Measurements from ENCODE around the gene SLC15A3. TPM values are rescaled to one million over a fixed set of nuclear protein-coding genes. Genes with fewer than 3 reads are reported as not detected.

The SLC15A3 gene
- total and polyA plus RNA-seq, 4 donors, result 9.0 to 20.9 (median 16.3) TPM

GRCh38 chr11:60887556-60887955 is 64.4 kb downstream of the SLC15A3 start:
- Histone ChIP-seq H3K27ac (ENCODE audit: low read depth in 1 of 2, low read length in 2 of 2) (no peak overlapping the region), H3K36me3 (ENCODE audit: control insufficient read depth in 4 of 4, insufficient read depth in 3 of 4, low read depth in 1 of 4, low read length in 3 of 4) (peaks cover 0 to 23% (median 3%) of the 10 kb centered on the region in 4 donors), H3K9me3 (ENCODE audit: control insufficient read depth in 4 of 4, low read length in 3 of 4) (no peaks in the 10 kb centered on the region), H3K27me3 (ENCODE audit: control insufficient read depth in 4 of 4, insufficient read depth in 4 of 4, low read length in 3 of 4) (no peaks in the 10 kb centered on the region), H3K4me1 (ENCODE audit: control insufficient read depth in 4 of 4, insufficient read depth in 4 of 4, low read length in 3 of 4) (peaks cover 0 to 7% (median 0%) of the 10 kb centered on the region in 4 donors), H3K9ac (ENCODE audit: low read depth in 1 of 2, low read length in 2 of 2) (no peak overlapping the region), H3K4me3 (ENCODE audit: low read depth in 1 of 3, low read length in 3 of 3) (no peak overlapping the region)
- TF ChIP-seq RAD21 (IDR thresholded peaks at IDR 0.05) (peak; percentile 87 to 92), CTCF (IDR thresholded peaks at IDR 0.05; ENCODE audit: low read depth, low read length, missing input control) (peak; percentile 61), YY1 (IDR thresholded peaks at IDR 0.05) (no peak), EGR1 (IDR thresholded peaks at IDR 0.05; ENCODE audit: low read depth in 2 of 2) (no peak), FOXA2 (IDR thresholded peaks at IDR 0.05) (no peak), RXRA (IDR thresholded peaks at IDR 0.05) (no peak)
- DNase-seq (ENCODE audit: low spot score), result no peak
- 59% methylated on average over 5 of the region's 5 CpGs for WGBS

Small RNA genes within 50 kb of the gene (small RNA-seq; reads per million reads assigned to genes)
- not detected for gene RNU6-933P

Other genes starting within 250 kb of the SLC15A3 start
- not detected for gene MS4A18, start 227.5 kb downstream of the SLC15A3 start, total RNA-seq
- not detected for gene MS4A18, start 227.5 kb downstream of the SLC15A3 start, polyA plus RNA-seq
- not detected for gene MS4A15, start 195.3 kb downstream of the SLC15A3 start, total RNA-seq
- gene MS4A15, start 195.3 kb downstream of the SLC15A3 start, polyA plus RNA-seq, result not detected
- gene MS4A10, start 166.8 kb downstream of the SLC15A3 start, total RNA-seq, result not detected
- gene MS4A10, start 166.8 kb downstream of the SLC15A3 start, polyA plus RNA-seq, result not detected
- gene CCDC86, start 110.1 kb downstream of the SLC15A3 start, total RNA-seq, result 1 to 10 TPM; 5.0 to 5.2 TPM
- 1 to 10 TPM; 6.2 to 9.4 TPM for gene CCDC86, start 110.1 kb downstream of the SLC15A3 start, polyA plus RNA-seq
- 1 to 10 TPM in 1 of 2 donors, under 1 TPM in 1; 0.08 to 7.1 TPM for gene PTGDR2, start 96.2 kb downstream of the SLC15A3 start, total RNA-seq
- gene PTGDR2, start 96.2 kb downstream of the SLC15A3 start, polyA plus RNA-seq, result under 1 TPM; 0.09 to 0.54 TPM
- gene ZP1, start 84.6 kb downstream of the SLC15A3 start, total RNA-seq, result not detected
- not detected for gene ZP1, start 84.6 kb downstream of the SLC15A3 start, polyA plus RNA-seq
- 10 to 100 TPM; 36.2 to 44.6 TPM for gene PRPF19, start 45.6 kb downstream of the SLC15A3 start, total RNA-seq
- gene PRPF19, start 45.6 kb downstream of the SLC15A3 start, polyA plus RNA-seq, result 10 to 100 TPM; 25.4 to 57.1 TPM
- 10 to 100 TPM; 20.6 to 21.2 TPM for gene TMEM109, start 38.0 kb downstream of the SLC15A3 start, total RNA-seq
- 10 to 100 TPM; 40.0 to 40.3 TPM for gene TMEM109, start 38.0 kb downstream of the SLC15A3 start, polyA plus RNA-seq
- 1 to 10 TPM; 1.0 to 1.6 TPM for gene TMEM132A, start 27.7 kb downstream of the SLC15A3 start, total RNA-seq
- 1 to 10 TPM in 1 of 2 donors, under 1 TPM in 1; 0.60 to 1.1 TPM for gene TMEM132A, start 27.7 kb downstream of the SLC15A3 start, polyA plus RNA-seq
- gene CD6, start 19.5 kb upstream of the SLC15A3 start, total RNA-seq, result under 1 TPM; 0.42 to 0.59 TPM
- under 1 TPM; 0.31 to 0.48 TPM for gene CD6, start 19.5 kb upstream of the SLC15A3 start, polyA plus RNA-seq
- under 1 TPM; 0.09 to 0.25 TPM for gene CD5, start 150.3 kb upstream of the SLC15A3 start, total RNA-seq
- gene CD5, start 150.3 kb upstream of the SLC15A3 start, polyA plus RNA-seq, result under 1 TPM; 0.21 to 0.23 TPM
- gene VPS37C, start 209.2 kb upstream of the SLC15A3 start, total RNA-seq, result 1 to 10 TPM; 5.4 to 6.1 TPM
- 1 to 10 TPM; 2.6 to 4.8 TPM for gene VPS37C, start 209.2 kb upstream of the SLC15A3 start, polyA plus RNA-seq